K562 (cell line): ENCODE results near the gene RGS19. TPM values are rescaled to one million over a fixed set of nuclear protein-coding genes. Genes with fewer than 3 reads are reported as not detected.

ENCODE experiments used
- ATAC-seq: fragments of 200-7000 bp; cut with Tn5 transposase; 3 replicates; pipeline ENCODE4 v1.9.1; 2020; ENCODE audit warnings: moderate library complexity
- BruUV-seq: library from RNA; stranded (reverse); fragments of 400-500 nt; replicated peaks from 2 replicates; lab custom pipeline; 2021; lab: Mats Ljungman, UMichigan
- CTCF ChIA-PET: fragments of 300-600 bp; formaldehyde crosslinking; extraction: SDS; loops from one replicate; lab custom pipeline; 2021; ENCODE audit warnings: low intra/inter-chr PET ratio; lab: Yijun Ruan, JAX
- POLR2A ChIA-PET: fragments of 300-600, 350-650 bp; sonication (Branson Sonifier 250); formaldehyde crosslinking; extraction: SDS; loops from one replicate; lab custom pipeline; 2021; ENCODE audit warnings: antibody characterized with exemption, inconsistent platforms; lab: Yijun Ruan, JAX
- DNase-seq, 4 experiments: peaks; one replicate each; pipeline versions ENCODE4 v3.0.0 to v3.0.0-alpha.2; 2011 to 2018; ENCODE audit warnings: low spot score in 3 of 4, mixed read lengths in 3 of 4; ENCODE audit errors: extremely low read depth in 1 of 4
- FAIRE-seq: peaks from 2 replicates; lab custom pipeline; 2011; peaks lifted over from hg19 to GRCh38; lab: Jason Lieb, UNC
- H2AFZ ChIP-seq: 2 replicates; pipeline ENCODE4 v1.6.0; 2011; ENCODE audit warnings: low read depth, low read length, control low read depth, inconsistent platforms
- H3K27ac ChIP-seq: fragments of 200-600 bp; 3 replicates; pipeline ENCODE4 v1.8.0; 2011; ENCODE audit warnings: low read depth, mild to moderate bottlenecking, control low read depth, inconsistent platforms, low read length, moderate library complexity, mixed read lengths; ENCODE audit errors: extremely low read depth
- H3K27me3 ChIP-seq, 2 experiments: fragments of 300-600 bp in 1 of 2; 2 replicates in 1 of 2; 3 replicates in 1 of 2; pipeline versions ENCODE4 v1.6.0 to v1.8.0; 2011; ENCODE audit warnings: inconsistent platforms in 2 of 2, low read length in 2 of 2, mild to moderate bottlenecking in 1 of 2, mixed read lengths in 1 of 2, moderate library complexity in 1 of 2; ENCODE audit not compliant: control insufficient read depth in 2 of 2, insufficient read depth in 2 of 2
- H3K36me3 ChIP-seq: fragments of 300-600 bp; 3 replicates; pipeline ENCODE4 v1.8.0; 2011; ENCODE audit warnings: mild to moderate bottlenecking, low read length, inconsistent platforms; ENCODE audit not compliant: control insufficient read depth, insufficient read depth
- H3K4me1 ChIP-seq, 2 experiments: fragments of 200-600 bp in 1 of 2; replicated peaks in 1 of 2; 2 replicates in 1 of 2; 3 replicates in 1 of 2; pipeline versions ENCODE4 v1.5.1 to v1.8.0; 2011; ENCODE audit warnings: inconsistent platforms in 2 of 2, low read length in 2 of 2, mild to moderate bottlenecking in 1 of 2, mixed read lengths in 1 of 2, moderate library complexity in 1 of 2; ENCODE audit not compliant: control insufficient read depth in 2 of 2, insufficient read depth in 2 of 2
- H3K4me2 ChIP-seq: 2 replicates; pipeline ENCODE4 v1.6.1; 2011; ENCODE audit warnings: low read length, control low read depth, inconsistent platforms, mixed read lengths; ENCODE audit not compliant: insufficient read depth
- H3K4me3 ChIP-seq: fragments of 200-600 bp; sonication (generic), shearing (Covaris generic); 2 replicates; pipeline ENCODE4 v1.5.1; 2016; ENCODE audit warnings: control low read depth, inconsistent platforms
- H3K79me2 ChIP-seq: fragments of 200-600 bp; 3 replicates; pipeline ENCODE4 v1.8.0; 2011; ENCODE audit warnings: low read length, inconsistent platforms; ENCODE audit not compliant: control insufficient read depth, insufficient read depth
- H3K9ac ChIP-seq, 2 experiments: 2 replicates each; pipeline versions ENCODE4 v1.6.0 to v1.6.1; 2011; ENCODE audit warnings: low read depth in 2 of 2, low read length in 2 of 2, control low read depth in 1 of 2, inconsistent platforms in 1 of 2, mild to moderate bottlenecking in 1 of 2, mixed read lengths in 1 of 2; ENCODE audit not compliant: insufficient read depth in 1 of 2
- H3K9me1 ChIP-seq: one replicate; pipeline ENCODE4 v1.6.0; 2011; ENCODE audit warnings: inconsistent platforms, mild to moderate bottlenecking, low read length, moderate library complexity; ENCODE audit not compliant: control insufficient read depth, insufficient read depth
- H3K9me3 ChIP-seq: replicated peaks from 2 replicates; pipeline ENCODE4 v1.5.1; 2011; ENCODE audit warnings: low read depth, low read length, inconsistent platforms; ENCODE audit not compliant: control insufficient read depth, insufficient read depth
- H4K20me1 ChIP-seq: replicated peaks from 2 replicates; pipeline ENCODE4 v1.6.1; 2011; ENCODE audit warnings: low read length, inconsistent platforms, mixed read lengths; ENCODE audit not compliant: control insufficient read depth, insufficient read depth
- ARID1B ChIP-seq: fragments of 450-650 bp; IDR thresholded peaks from 2 replicates; pipeline ENCODE4 v1.6.1; 2016; ENCODE audit warnings: antibody characterized with exemption, mild to moderate bottlenecking, inconsistent platforms
- EHMT2 ChIP-seq: fragments of 450-650 bp; IDR thresholded peaks from 2 replicates; pipeline ENCODE4 v1.6.1; 2018; ENCODE audit warnings: antibody characterized with exemption
- KDM5B ChIP-seq: fragments of 200-600 bp; sonication (generic); IDR thresholded peaks from 2 replicates; pipeline ENCODE4 v1.6.1; 2012; ENCODE audit warnings: low read depth, mild to moderate bottlenecking, moderate library complexity, low read length, control low read depth, inconsistent platforms; ENCODE audit not compliant: insufficient replicate concordance
- MCM3 ChIP-seq: fragments of 450-650 bp; IDR thresholded peaks from 2 replicates; pipeline ENCODE4 v1.6.1; 2016
- SREBF2 ChIP-seq: sonication (generic); formaldehyde crosslinking; IDR thresholded peaks from 2 replicates; pipeline ENCODE4 v1.4.0; 2020; ENCODE audit warnings: mild to moderate bottlenecking, missing genetic modification reagents
- ZNF140 ChIP-seq: fragments of 250-450 bp; sonication (Bioruptor Pico); IDR thresholded peaks from 2 replicates; pipeline ENCODE4 v1.8.0; 2021; ENCODE audit warnings: moderate library complexity, mild to moderate bottlenecking, inconsistent platforms
- ZNF431 ChIP-seq: sonication (generic); formaldehyde crosslinking; IDR thresholded peaks from 2 replicates; pipeline ENCODE4 v1.8.0; 2022; ENCODE audit warnings: mild to moderate bottlenecking, missing genetic modification reagents
- ZNF707 ChIP-seq: fragments of 250-450 bp; sonication (Bioruptor Pico); conservative IDR thresholded peaks from 2 replicates; pipeline ENCODE4 v1.8.0; 2022; ENCODE audit warnings: inconsistent platforms, mild to moderate bottlenecking, moderate library complexity
- WGBS: fragments of 100-300 bp; shearing (Covaris generic); methylation state at CpG from one replicate; pipeline ENCODE4 v1.1.6; 2016; ENCODE audit warnings: low coverage, mixed read lengths; ENCODE audit not compliant: insufficient coverage; ENCODE audit errors: missing lambda C conversion rate; 5-methylcytosine and 5-hydroxymethylcytosine counted together
- in situ Hi-C: fragments of 300-500 bp; cut with MboI; formaldehyde crosslinking; loops from 4 replicates; pipeline ENCODE4 v1.15.0; 2018; ENCODE audit warnings: inconsistent platforms, mixed read lengths
- intact Hi-C: fragments of 100-400 bp; cut with micrococcal nuclease; formaldehyde crosslinking; loops from 2 replicates; pipeline ENCODE4 v1.14.2; 2022
- polyA plus RNA-seq, 8 experiments: library from polyadenylated mRNA; depleted of rRNA in 4 of 8; stranded (reverse) in 5 of 8; unstranded in 3 of 8; fragments of >200 nt; fragmentation: Nextera tagmentation in 2 of 8; fragmentation: Illumina TruSeq in 1 of 8; extraction: Ambion mirVana in 2 of 8; extraction: Trizol in 1 of 8; gene quantifications; 2 replicates each; pipeline versions ENCODE4 v1.2.1 to v1.2.3, GENCODE V29; 2011 to 2014; ENCODE audit warnings: inconsistent platforms in 1 of 8, missing spikeins in 1 of 8
- total RNA-seq, 7 experiments: library from RNA; depleted of rRNA in 6 of 7; stranded (reverse); fragments of >200 nt in 6 of 7; fragmentation: Illumina TruSeq in 2 of 7; extraction: Trizol in 2 of 7; gene quantifications; 2 replicates each; pipeline versions ENCODE4 v1.2.1 to v1.2.3, GENCODE V29; 2011 to 2021; ENCODE audit warnings: low replicate concordance in 1 of 7

Gene RGS19
- total and polyA plus RNA-seq, 9 of the 15 experiments (the other 6 are each of a cell fraction or from before 2014, with no cell fraction given) = 0.41 to 23.7 (median 14.6) TPM

DNA sequence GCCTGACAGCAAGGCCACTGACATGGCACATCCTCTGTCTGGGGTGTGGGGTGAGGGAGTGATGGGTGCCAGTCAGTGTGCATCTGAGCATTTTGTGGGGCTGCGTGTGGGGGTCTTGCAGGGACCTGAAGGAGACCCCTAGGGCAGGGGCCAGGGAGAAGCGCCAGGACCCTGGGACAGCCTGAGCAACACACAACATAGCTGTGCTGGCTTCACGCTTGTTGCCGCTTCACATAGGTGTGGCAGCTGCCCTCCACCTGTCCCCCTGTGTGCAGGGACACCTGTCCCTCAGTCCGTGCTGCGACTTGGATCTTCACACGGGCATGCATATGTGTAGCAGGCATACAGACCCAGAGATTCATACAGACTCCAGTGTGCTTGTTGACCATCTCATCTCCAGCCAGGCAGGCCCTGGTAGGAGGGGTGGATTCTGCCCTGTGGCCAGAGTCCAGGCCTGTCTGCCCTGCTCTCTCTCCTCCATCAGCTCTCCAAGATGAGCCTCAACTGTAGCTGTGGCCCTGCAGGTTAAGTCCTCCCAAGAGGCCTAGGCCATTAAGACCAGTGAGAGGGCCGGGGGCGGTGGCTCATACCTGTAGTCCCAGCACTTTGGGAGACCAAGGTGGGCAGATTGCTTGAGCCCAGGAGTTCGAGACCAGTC, 31.2 kb upstream of the RGS19 start:
- no peaks in the 10 kb centered on the region for H3K79me2 ChIP-seq
- WGBS = 13% methylated on average over 10 of the region's 10 CpGs
- H3K4me2 ChIP-seq = no peak overlapping the region
- intact Hi-C loops (no loop called here), in situ Hi-C loops (no loop called here)
- peaks cover 0 to 35% of the 10 kb centered on the region in 2 experiments; a peak in 3 of 5 replicates for H3K4me1 ChIP-seq
- no peak overlapping the region for H3K27ac ChIP-seq
- peaks cover 38 to 86% of the 10 kb centered on the region in 2 experiments; a peak in 4 of 5 replicates for H3K27me3 ChIP-seq
- ChIA-PET CTCF (no interaction called here), POLR2A (interaction anchor here (0.6 to 0.7 kb wide), 3 partner anchors 10 to 84 kb away, joined by 3 to 4 read pairs (median 3); partner anchors contain the start of gene TCEA2)
- peaks cover 19% of the 10 kb centered on the region; the same call in 1 of the 2 replicates for H4K20me1 ChIP-seq
- DNase-seq = no peak
- H3K9me3 ChIP-seq = no peaks in the 10 kb centered on the region
- no peak overlapping the region for H3K4me3 ChIP-seq
- no peak overlapping the region for H2AFZ ChIP-seq
- no TSS peak for BruUV-seq
- TF ChIP-seq ARID1B (no peak), ZNF707 (no peak), MCM3 (no peak), ZNF140 (CRISPR knock-in tag) (no peak), EHMT2 (no peak), KDM5B (no peak), SREBF2 (CRISPR knock-in tag) (no peak), ZNF431 (no peak)
- ATAC-seq = no peak
- H3K9ac ChIP-seq = no peak overlapping the region
- no peaks in the 10 kb centered on the region for H3K36me3 ChIP-seq
- H3K9me1 ChIP-seq = peaks cover 2% of the 10 kb centered on the region
- no peak for FAIRE-seq
